GM06990 (cell line): ENCODE results near the gene RGPD8.
A peak's percentile ranks its signal among the peaks of the same experiment; 100 is the strongest.
"Not testable (repeated sequence)": the region's sequence is repeated elsewhere in the genome, so short reads cannot be mapped to it uniquely, and the experiment has no call there.

ENCODE experiments used
- DNase-seq: peaks from one replicate; pipeline ENCODE4 v3.0.0-alpha.2; 2011; ENCODE audit not compliant: insufficient read length; ENCODE audit errors: extremely low read depth
- H3K27me3 ChIP-seq: replicated peaks from 2 replicates; pipeline ENCODE4 v1.6.0; 2011; ENCODE audit warnings: low read length; ENCODE audit not compliant: control insufficient read depth, insufficient read depth
- H3K36me3 ChIP-seq: 2 replicates; pipeline ENCODE4 v1.5.1; 2011; ENCODE audit warnings: low read length; ENCODE audit not compliant: control insufficient read depth, insufficient read depth
- H3K4me3 ChIP-seq: replicated peaks from 2 replicates; pipeline ENCODE4 v1.5.1; 2011; ENCODE audit warnings: low read depth, mild to moderate bottlenecking, control low read depth, low read length
- TF ChIP-seq, protein P1 (sequence below): IDR thresholded peaks from 2 replicates; pipeline ENCODE4 v1.5.1; 2011; ENCODE audit warnings: low read length, control low read depth, mild to moderate bottlenecking, inconsistent platforms; ENCODE audit not compliant: insufficient read depth, poor library complexity, severe bottlenecking

The RGPD8 gene

DNA sequence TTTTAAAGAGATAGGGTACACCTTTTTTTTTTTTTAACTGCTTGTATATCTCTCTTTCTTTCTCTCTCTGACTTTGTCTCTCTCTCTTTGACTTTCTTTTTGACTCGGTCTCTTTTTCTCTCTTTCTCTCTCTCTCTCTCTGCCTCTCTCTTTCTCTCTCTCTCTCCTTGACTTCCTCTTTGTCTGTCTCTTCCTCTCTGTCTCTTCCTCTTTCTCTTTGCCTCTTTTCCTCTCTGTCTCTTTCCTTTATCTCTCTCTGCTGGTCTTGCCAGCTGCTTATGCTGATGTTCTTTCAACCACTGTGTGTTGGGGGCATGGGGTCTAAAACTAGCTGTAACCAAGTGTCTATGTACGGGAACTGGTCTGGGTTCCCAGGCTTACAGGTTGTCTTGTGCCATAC lies 81.2 kb downstream of the RGPD8 start:
- DNase-seq, H3K36me3 ChIP-seq, H3K4me3 ChIP-seq, H3K27me3 ChIP-seq: not testable (repeated sequence)

DNA sequence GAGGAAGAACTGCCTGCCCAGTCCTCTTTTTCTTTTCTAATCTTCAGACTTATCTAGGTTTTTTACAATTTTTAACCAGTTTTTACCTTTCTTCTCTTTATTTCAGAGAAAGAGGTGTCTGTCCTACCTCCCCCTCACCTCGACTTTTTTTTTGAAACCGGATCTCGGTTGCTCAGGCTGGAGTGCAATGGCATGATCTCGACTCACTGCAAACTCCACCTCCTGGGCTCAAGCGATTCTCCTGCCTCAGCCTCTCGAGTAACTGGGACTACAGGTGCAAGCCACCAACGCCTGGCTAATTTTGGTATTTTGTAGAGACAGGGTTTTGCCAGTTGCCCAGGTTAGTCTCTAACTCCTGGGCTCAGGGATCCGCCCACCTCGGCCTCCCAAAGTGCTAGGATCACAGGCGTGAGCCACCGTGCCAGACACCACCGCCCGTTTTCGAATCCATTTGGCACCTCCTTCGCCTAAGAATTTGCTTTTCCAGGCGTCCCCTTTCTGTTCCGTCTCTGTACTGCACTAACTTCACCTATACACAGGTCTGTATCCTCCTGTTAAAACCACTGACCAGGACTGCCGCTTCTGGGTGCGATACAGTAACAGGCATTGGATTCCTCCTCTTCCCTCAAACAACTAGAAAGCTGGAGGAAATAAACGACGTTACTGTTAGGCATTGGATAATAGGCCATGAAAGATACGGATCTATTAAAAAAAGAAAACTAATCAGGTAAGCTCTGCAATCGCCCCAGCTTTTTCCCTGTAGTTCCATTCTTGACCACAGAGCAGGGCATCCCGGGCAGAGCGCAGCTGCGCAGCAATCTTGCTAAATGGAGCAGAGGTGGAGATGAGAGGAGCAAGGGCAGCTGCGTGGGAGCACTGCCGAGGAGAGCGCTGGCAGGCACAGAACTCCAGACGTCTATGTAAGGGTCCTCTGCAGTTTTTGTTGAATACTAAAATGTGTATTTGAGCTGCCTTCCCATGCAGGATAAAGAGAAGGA lies 88.1 kb downstream of the RGPD8 start:
- Histone ChIP-seq H3K36me3 (no peaks in the 10 kb centered on the region), H3K4me3 (no peak overlapping the region), H3K27me3 (no peaks in the 10 kb centered on the region)
- TF ChIP-seq, protein P1, sequence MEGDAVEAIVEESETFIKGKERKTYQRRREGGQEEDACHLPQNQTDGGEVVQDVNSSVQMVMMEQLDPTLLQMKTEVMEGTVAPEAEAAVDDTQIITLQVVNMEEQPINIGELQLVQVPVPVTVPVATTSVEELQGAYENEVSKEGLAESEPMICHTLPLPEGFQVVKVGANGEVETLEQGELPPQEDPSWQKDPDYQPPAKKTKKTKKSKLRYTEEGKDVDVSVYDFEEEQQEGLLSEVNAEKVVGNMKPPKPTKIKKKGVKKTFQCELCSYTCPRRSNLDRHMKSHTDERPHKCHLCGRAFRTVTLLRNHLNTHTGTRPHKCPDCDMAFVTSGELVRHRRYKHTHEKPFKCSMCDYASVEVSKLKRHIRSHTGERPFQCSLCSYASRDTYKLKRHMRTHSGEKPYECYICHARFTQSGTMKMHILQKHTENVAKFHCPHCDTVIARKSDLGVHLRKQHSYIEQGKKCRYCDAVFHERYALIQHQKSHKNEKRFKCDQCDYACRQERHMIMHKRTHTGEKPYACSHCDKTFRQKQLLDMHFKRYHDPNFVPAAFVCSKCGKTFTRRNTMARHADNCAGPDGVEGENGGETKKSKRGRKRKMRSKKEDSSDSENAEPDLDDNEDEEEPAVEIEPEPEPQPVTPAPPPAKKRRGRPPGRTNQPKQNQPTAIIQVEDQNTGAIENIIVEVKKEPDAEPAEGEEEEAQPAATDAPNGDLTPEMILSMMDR, result no peak
- DNase-seq, result no peak

DNA sequence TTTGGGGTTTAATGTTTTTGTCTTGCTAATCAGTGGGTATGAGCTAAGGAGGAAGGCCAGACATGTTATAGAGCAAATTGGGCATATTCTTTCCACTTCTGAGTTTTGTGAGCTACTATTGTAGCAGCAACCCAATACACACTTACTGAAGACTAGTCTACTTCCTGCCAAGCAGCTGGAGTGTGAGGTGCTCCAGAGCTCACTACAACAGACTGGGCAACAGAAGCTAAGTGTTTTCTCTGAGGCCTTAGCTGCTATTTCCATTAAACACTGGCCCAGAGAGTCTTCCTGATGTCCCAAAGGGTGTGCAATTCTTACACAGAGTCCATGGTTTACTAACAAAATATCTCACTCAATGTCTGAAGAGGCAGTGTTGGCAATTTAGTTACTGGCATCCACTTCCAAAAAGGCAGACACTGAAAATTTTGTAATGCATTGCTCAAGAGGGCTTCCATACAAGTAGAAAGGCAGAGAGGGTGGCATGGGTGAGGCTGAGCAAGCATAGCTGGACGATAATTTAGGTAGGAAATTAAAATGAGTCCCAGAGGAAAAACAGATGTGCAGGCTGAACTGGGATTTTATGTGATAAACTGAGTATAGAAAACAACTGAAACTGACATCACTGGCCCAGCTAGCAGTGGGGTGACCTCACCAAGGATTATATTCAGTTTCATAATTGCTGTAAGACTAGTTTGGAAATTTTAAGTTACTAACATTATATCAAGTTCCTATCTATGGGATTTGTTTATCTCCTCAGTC lies 89.4 kb downstream of the RGPD8 start:
- peak; percentile 34 for DNase-seq
- no peaks in the 10 kb centered on the region for H3K27me3 ChIP-seq
- no peaks in the 10 kb centered on the region for H3K36me3 ChIP-seq
- TF ChIP-seq, protein P1, result no peak
- no peak overlapping the region for H3K4me3 ChIP-seq

DNA sequence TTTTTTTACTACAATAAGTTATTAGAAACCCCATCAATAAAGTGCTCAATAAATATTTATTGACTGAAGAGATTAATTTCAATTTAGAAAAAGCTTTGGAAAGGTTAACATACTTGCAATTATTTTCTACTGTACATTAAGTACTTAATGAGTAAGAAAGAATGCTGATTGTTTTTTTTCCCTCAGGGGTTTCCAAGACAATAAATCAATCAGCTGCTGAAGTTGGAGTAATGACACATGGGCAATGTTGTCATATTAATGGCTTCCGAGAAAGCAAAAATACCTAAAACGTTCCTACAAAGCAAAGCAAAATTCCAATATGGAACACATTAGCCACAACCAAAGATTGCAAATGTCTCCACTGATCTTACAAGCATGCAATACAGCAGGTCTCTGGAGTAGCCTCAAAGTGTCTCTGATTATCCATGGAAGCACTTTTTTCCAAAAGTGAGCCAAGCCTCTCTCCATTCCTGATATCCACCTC lies 91.3 kb downstream of the RGPD8 start:
- Histone ChIP-seq H3K36me3 (no peaks in the 10 kb centered on the region), H3K4me3 (no peak overlapping the region), H3K27me3 (no peaks in the 10 kb centered on the region)
- TF ChIP-seq, protein P1, result no peak
- DNase-seq, result no peak

DNA sequence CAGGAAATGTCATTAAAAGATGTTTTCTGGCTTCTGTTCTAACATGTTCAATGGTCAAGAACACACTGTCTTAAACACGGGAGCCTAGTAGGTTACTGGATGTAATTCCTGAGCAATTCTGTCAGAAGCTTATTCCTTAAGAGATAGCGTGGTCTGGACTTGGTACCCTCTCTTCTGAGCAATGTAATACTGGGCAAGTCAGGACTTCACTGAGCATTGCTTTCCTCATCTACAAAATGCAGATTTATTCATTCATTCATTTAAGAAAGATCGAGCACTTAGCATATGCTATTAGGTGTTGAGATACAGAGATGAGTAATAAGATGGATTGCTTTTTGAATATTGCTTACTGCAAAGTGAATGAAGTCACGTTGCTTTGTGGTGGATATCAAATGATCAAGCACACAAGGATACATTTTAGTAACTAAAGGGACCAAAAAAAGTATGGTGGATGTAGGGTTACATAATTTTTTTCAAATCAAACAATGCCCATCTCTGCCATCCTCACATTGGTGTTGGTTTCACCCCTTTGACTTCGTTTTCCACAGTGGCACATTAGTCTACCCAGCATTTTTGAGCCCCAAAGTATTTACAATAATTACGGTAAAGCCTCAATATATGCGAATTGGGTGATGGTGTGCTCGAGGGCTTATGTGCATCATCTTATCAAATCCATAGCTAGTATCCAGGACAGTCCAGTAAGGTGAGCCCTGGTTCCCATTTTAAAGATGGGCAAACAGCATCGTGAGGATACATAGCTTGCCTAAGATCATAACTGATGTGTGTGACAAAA lies 92.8 kb downstream of the RGPD8 start:
- no peak overlapping the region for H3K4me3 ChIP-seq
- DNase-seq, result no peak
- H3K27me3 ChIP-seq, result no peaks in the 10 kb centered on the region
- H3K36me3 ChIP-seq, result no peaks in the 10 kb centered on the region
- TF ChIP-seq, protein P1, result no peak
